SK-N-MC (cell line): ENCODE data around the gene GORASP1.

Source experiments
- EZH2 ChIP-seq: fragments of 200-600 bp; sonication (generic); IDR thresholded peaks from one replicate; pipeline ENCODE4 v1.6.1; 2017; ENCODE audit warnings: antibody characterized with exemption
- POLR2AphosphoS5 ChIP-seq: IDR thresholded peaks from 2 replicates; pipeline ENCODE4 v1.6.1; 2012; ENCODE audit warnings: mild to moderate bottlenecking, low read depth, low read length, borderline replicate concordance

DNA sequence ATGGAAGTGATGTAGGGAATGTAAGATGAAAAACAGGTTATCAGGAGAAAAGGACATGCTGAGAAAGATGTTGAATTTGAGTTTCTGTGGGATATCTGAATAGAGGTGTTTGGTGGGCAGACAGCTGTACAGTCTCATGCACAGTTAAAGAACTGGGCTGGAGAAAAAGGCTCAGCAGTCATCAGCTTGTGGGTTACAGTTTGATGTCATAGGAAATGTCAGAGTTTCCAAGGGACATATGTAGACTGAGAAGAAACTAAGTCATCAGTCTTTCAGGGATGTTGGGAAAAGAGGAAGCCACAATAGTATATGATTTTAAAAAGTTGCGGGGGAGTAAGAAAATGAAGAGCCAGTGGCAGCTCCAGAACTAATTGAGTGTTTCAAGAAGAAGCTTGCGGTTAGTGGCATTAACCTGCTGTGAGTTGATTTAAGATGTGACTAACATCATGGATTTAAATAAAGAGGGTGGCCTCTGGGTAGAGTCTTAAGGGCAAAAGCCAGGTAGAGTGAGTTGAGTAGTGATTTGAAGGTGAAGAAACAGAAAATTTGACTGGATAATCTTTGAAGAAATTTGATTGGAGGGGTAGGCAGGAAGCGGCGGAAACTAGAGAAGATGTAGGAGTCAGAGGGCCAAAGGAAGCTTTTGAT lies 24.6 kb downstream of the GORASP1 start:
- TF ChIP-seq EZH2 (no peak), POLR2AphosphoS5 (no peak)
